Esophagus muscularis mucosa (tissue), 4 donors: Measurements from ENCODE around the gene SNX9. TPM values are rescaled to one million over a fixed set of nuclear protein-coding genes. Genes with fewer than 3 reads are reported as not detected.
"Not testable (repeated sequence)": the region's sequence is repeated elsewhere in the genome, so short reads cannot be mapped to it uniquely, and the experiment has no call there.

ENCODE experiments used
- DNase-seq: peaks from one replicate; pipeline ENCODE4 v3.0.0-alpha.2; 2017; ENCODE audit errors: extremely low spot score
- H3K27ac ChIP-seq, 4 donors: fragments of 200-600 bp; sonication (generic); replicated peaks in 1 of 4; 1 replicate in 3 of 4; 2 replicates in 1 of 4; pipeline ENCODE4 v1.5.1; 2016 to 2019; ENCODE audit warnings: mild to moderate bottlenecking in 1 of 4
- H3K27me3 ChIP-seq, 4 donors: fragments of 200-600 bp; sonication (generic); one replicate each; pipeline versions ENCODE4 v1.5.1 to v1.6.0; 2016 to 2019
- H3K36me3 ChIP-seq, 4 donors: fragments of 200-600 bp; sonication (generic); one replicate each; pipeline ENCODE4 v1.5.1; 2016 to 2019
- H3K4me1 ChIP-seq, 4 donors: fragments of 200-600 bp; sonication (generic); one replicate each; pipeline ENCODE4 v1.5.1; 2016 to 2019
- H3K4me3 ChIP-seq, 4 donors: fragments of 200-600 bp; sonication (generic); 1 replicate in 2 of 4; 2 replicates in 2 of 4; pipeline ENCODE4 v1.5.1; 2016 to 2019; ENCODE audit warnings: mild to moderate bottlenecking in 4 of 4, moderate library complexity in 1 of 4
- H3K9me3 ChIP-seq, 4 donors: fragments of 200-600 bp; sonication (generic); 1 replicate in 3 of 4; 2 replicates in 1 of 4; pipeline ENCODE4 v1.5.1; 2016 to 2019
- CTCF ChIP-seq, 3 experiments: fragments of 200-600 bp in 2 of 3; fragments of 450-650 bp in 1 of 3; sonication (generic) in 2 of 3; IDR thresholded peaks; one replicate each; pipeline ENCODE4 v1.5.1; 2017 to 2019; ENCODE audit warnings: antibody characterized with exemption in 3 of 3, mild to moderate bottlenecking in 2 of 3, moderate library complexity in 1 of 3
- EP300 ChIP-seq: sonication (generic); formaldehyde crosslinking; IDR thresholded peaks from one replicate; pipeline ENCODE4 v1.6.1; 2017; ENCODE audit warnings: antibody characterized with exemption
- POLR2A ChIP-seq: fragments of 450-650 bp; IDR thresholded peaks from one replicate; pipeline ENCODE4 v1.6.1; 2017; ENCODE audit warnings: antibody characterized with exemption, moderate library complexity, mild to moderate bottlenecking, low read depth
- POLR2AphosphoS5 ChIP-seq, 2 donors: sonication (generic); formaldehyde crosslinking; IDR thresholded peaks; one replicate each; pipeline ENCODE4 v1.6.1; 2017; ENCODE audit warnings: antibody characterized with exemption in 2 of 2
- WGBS: methylation state at CpG from one replicate; pipeline ENCODE4 v1.1.5; 2018; 5-methylcytosine and 5-hydroxymethylcytosine counted together
- intact Hi-C: fragments of 100-400 bp; cut with DNase I; formaldehyde crosslinking; loops from one replicate; pipeline ENCODE4 v1.15.1; 2023
- total RNA-seq, 4 donors: library from RNA; depleted of rRNA; stranded (reverse); fragments of >200 nt; gene quantifications; one replicate each; pipeline versions ENCODE4 v1.1.0 to v1.2.1, GENCODE V29; 2016

SNX9 gene
- total RNA-seq, 4 donors from 2014 or later = 78.1 to 94.7 (median 85.1) TPM

GRCh38 chr6:157898169-157898568 is 75.1 kb downstream of the SNX9 start:
- Histone ChIP-seq H3K4me1 (no peaks in the 10 kb centered on the region), H3K36me3 (peaks cover 19 to 59% (median 38%) of the 10 kb centered on the region in 4 donors), H3K9me3 (no peaks in the 10 kb centered on the region), H3K27ac (no peak overlapping the region), H3K4me3 (no peak overlapping the region), H3K27me3 (no peaks in the 10 kb centered on the region)
- 63% methylated on average over 7 of the region's 7 CpGs for WGBS
- no peak for TF ChIP-seq POLR2A
- TF ChIP-seq POLR2AphosphoS5 (IDR thresholded peaks at IDR 0.05) = no peak
- TF ChIP-seq CTCF (IDR thresholded peaks at IDR 0.05) = no peak
- no peak for TF ChIP-seq EP300
- DNase-seq = no peak
- intact Hi-C loops = no loop called here

DNA sequence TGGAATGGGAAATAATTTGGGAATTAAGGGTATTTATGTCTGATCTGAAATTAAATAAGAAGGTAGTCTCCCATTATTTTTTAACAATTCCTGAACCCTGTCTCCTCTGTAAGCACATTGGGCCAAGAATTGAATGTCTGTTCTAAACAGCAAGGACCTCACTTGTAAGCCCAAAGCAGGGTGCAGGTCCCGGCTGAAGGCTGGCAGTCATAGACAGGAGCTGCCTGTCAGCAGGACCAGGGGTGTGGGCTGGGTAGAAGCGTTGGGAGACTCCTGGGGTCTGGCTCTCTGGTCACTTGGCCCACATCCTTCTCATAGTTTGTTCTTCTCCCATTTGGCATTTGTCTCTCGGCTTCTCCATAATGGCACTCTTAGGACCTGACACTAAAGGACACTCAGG is 75.6 kb downstream of the SNX9 start:
- Histone ChIP-seq H3K27ac (no peak overlapping the region), H3K9me3 (no peaks in the 10 kb centered on the region), H3K4me3 (no peak overlapping the region), H3K27me3 (no peaks in the 10 kb centered on the region), H3K4me1 (no peaks in the 10 kb centered on the region), H3K36me3 (peaks cover 19 to 64% (median 42%) of the 10 kb centered on the region in 4 donors)
- TF ChIP-seq POLR2AphosphoS5 (IDR thresholded peaks at IDR 0.05) = no peak
- TF ChIP-seq CTCF (IDR thresholded peaks at IDR 0.05) = no peak
- TF ChIP-seq EP300 = no peak
- no peak for TF ChIP-seq POLR2A
- no peak for DNase-seq
- intact Hi-C loops = no loop called here
- WGBS = 93% methylated on average over 3 of the region's 3 CpGs

GRCh38 chr6:157900262-157900661 is 77.2 kb downstream of the SNX9 start:
- H3K9me3 ChIP-seq, intact Hi-C loops, H3K27me3 ChIP-seq, DNase-seq, H3K4me1 ChIP-seq, H3K4me3 ChIP-seq, H3K27ac ChIP-seq: not testable (repeated sequence)
- 90% methylated on average over 11 of the region's 11 CpGs for WGBS
- H3K36me3 ChIP-seq = peaks cover 19 to 80% (median 53%) of the 10 kb centered on the region in 4 donors

GRCh38 chr6:157900751-157901150 is 77.7 kb downstream of the SNX9 start:
- H3K27me3 ChIP-seq, DNase-seq, H3K27ac ChIP-seq, H3K4me1 ChIP-seq, H3K4me3 ChIP-seq, H3K9me3 ChIP-seq, intact Hi-C loops: not testable (repeated sequence)
- peaks cover 19 to 84% (median 53%) of the 10 kb centered on the region in 4 donors for H3K36me3 ChIP-seq
- 87% methylated on average over 4 of the region's 4 CpGs for WGBS

- intact Hi-C loops = no loop called here
- TF ChIP-seq EP300 (no peak), POLR2AphosphoS5 (IDR thresholded peaks at IDR 0.05) (no peak), POLR2A (no peak), CTCF (IDR thresholded peaks at IDR 0.05) (no peak)
- H3K4me1 ChIP-seq = no peaks in the 10 kb centered on the region
- H3K36me3 ChIP-seq = peaks cover 7 to 76% (median 47%) of the 10 kb centered on the region in 4 donors
- H3K9me3 ChIP-seq = no peaks in the 10 kb centered on the region
- no peaks in the 10 kb centered on the region for H3K27me3 ChIP-seq
- no peak overlapping the region for H3K4me3 ChIP-seq
- 82% methylated on average over 4 of the region's 4 CpGs for WGBS
- DNase-seq = no peak
- H3K27ac ChIP-seq = no peak overlapping the region
Measured at GRCh38 chr6:157904999-157905398, 82.0 kb downstream of the SNX9 start.

- Histone ChIP-seq H3K27me3 (no peaks in the 10 kb centered on the region), H3K27ac (no peak overlapping the region), H3K36me3 (peaks cover 13 to 83% (median 55%) of the 10 kb centered on the region in 4 donors), H3K4me1 (no peaks in the 10 kb centered on the region), H3K9me3 (no peaks in the 10 kb centered on the region), H3K4me3 (no peak overlapping the region)
- intact Hi-C loops = no loop called here
- no peak for DNase-seq
- 86% methylated on average over 11 of the region's 11 CpGs for WGBS
- TF ChIP-seq EP300 (no peak), POLR2AphosphoS5 (IDR thresholded peaks at IDR 0.05) (no peak), CTCF (IDR thresholded peaks at IDR 0.05) (peak in 1 of 3 experiments; percentile 3), POLR2A (no peak)
Measured at GRCh38 chr6:157905590-157906342, 82.7 kb downstream of the SNX9 start.
